Endothelial cell of umbilical vein (primary cell): ENCODE results near the gene PADI1.

Experiments
- CTCF ChIP-seq, 2 donors: IDR thresholded peaks; 1 replicate in 1 of 2; 2 replicates in 1 of 2; pipeline ENCODE4 v1.5.1; 2011; ENCODE audit warnings: low read length in 2 of 2, mild to moderate bottlenecking in 2 of 2, moderate library complexity in 2 of 2, control low read depth in 1 of 2, inconsistent platforms in 1 of 2, low read depth in 1 of 2; ENCODE audit not compliant: insufficient read depth in 1 of 2; ENCODE audit errors: extremely low read depth in 1 of 2
- EZH2 ChIP-seq: IDR thresholded peaks from 2 replicates; pipeline ENCODE4 v1.6.1; 2012; ENCODE audit warnings: borderline replicate concordance, low read depth, mild to moderate bottlenecking, moderate library complexity, low read length, inconsistent platforms; ENCODE audit not compliant: severe bottlenecking
- POLR2AphosphoS5 ChIP-seq: IDR thresholded peaks from 2 replicates; pipeline ENCODE4 v1.6.1; 2012; ENCODE audit warnings: low read depth, mild to moderate bottlenecking, control low read depth, low read length, moderate library complexity; ENCODE audit not compliant: insufficient read depth

GRCh38 chr1:17212487-17213121, 7.7 kb downstream of the PADI1 start:
- TF ChIP-seq EZH2 (no peak), CTCF (IDR thresholded peaks at IDR 0.05; ENCODE audit: extremely low read depth in 1 of 2, insufficient read depth in 1 of 2, low read depth in 1 of 2, low read length in 2 of 2) (no peak), POLR2AphosphoS5 (no peak)
